ENCODE results near the gene GYPC. TPM values are rescaled to one million over a fixed set of nuclear protein-coding genes. Genes with fewer than 3 reads are reported as not detected.
"Not testable (repeated sequence)": the region's sequence is repeated elsewhere in the genome, so short reads cannot be mapped to it uniquely, and the experiment has no call there.

Gene GYPC
- total RNA-seq, 6 experiments from 2014 or later = 2.9 to 17.2 (median 8.1) TPM

DNA sequence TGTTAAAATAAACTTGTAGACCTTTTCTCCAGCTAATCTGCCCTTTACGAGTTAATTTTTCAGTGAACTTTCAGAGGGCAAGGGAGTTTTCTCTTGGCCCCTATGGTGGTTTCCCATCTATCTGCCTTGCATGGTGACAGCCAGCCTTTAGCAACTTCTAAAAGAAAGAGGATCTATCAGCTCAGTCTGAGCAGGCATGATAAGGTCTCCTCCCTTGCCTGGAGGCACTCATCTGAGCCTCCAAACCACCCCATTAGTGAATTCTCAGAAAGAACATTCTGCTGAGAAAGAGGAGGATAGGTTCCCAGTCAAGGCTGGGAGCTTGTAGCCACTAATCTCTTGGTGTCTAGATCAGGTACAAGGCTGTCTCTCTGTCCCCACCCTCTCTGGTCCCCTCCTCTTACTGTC lies 10.7 kb upstream of the GYPC start:
- Histone ChIP-seq H3K27ac (no peak overlapping the region), H3K4me3 (no peak overlapping the region), H3K36me3 (no peaks in the 10 kb centered on the region), H3K9me3 (no peaks in the 10 kb centered on the region), H3K4me1 (no peaks in the 10 kb centered on the region), H3K27me3 (no peaks in the 10 kb centered on the region)
- TF ChIP-seq, protein P1, sequence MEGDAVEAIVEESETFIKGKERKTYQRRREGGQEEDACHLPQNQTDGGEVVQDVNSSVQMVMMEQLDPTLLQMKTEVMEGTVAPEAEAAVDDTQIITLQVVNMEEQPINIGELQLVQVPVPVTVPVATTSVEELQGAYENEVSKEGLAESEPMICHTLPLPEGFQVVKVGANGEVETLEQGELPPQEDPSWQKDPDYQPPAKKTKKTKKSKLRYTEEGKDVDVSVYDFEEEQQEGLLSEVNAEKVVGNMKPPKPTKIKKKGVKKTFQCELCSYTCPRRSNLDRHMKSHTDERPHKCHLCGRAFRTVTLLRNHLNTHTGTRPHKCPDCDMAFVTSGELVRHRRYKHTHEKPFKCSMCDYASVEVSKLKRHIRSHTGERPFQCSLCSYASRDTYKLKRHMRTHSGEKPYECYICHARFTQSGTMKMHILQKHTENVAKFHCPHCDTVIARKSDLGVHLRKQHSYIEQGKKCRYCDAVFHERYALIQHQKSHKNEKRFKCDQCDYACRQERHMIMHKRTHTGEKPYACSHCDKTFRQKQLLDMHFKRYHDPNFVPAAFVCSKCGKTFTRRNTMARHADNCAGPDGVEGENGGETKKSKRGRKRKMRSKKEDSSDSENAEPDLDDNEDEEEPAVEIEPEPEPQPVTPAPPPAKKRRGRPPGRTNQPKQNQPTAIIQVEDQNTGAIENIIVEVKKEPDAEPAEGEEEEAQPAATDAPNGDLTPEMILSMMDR (IDR thresholded peaks at IDR 0.05) = no peak
- TF ChIP-seq POLR2A (IDR thresholded peaks at IDR 0.05) = no peak
- intact Hi-C loops (cut with DNase I) = no loop called here
- 92% methylated on average over 1 of the region's 1 CpG for WGBS (ENCODE audit: insufficient coverage, low coverage, low lambda C conversion rate, missing lambda C conversion rate)
- DNase-seq (no peak), ATAC-seq (peak in 1 of 4 donors; percentile 14)

DNA sequence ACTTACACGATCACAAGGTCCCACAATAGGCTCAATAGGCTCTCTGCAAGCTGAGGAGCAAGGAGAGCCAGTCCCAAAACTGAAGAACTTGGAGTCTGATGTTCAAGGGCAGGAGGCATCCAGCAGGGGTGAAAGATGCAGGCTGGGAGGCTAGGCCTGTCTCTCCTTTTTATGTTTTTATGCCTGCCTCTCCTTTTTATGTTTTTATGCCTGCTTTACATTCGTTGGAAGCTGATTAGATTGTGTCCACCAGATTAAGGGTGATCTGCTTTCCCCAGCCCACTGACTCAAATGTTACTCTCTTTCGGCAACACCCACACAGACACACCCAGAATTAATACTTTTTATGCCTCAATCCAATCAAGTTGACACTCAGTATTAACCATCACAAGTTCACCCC lies 9.9 kb upstream of the GYPC start:
- Histone ChIP-seq H3K4me3 (no peak overlapping the region), H3K36me3 (no peaks in the 10 kb centered on the region), H3K27ac (no peak overlapping the region), H3K4me1 (no peaks in the 10 kb centered on the region), H3K9me3 (no peaks in the 10 kb centered on the region), H3K27me3 (no peaks in the 10 kb centered on the region)
- DNase-seq = no peak
- no peak for ATAC-seq
- TF ChIP-seq, protein P1 (IDR thresholded peaks at IDR 0.05) = no peak
- TF ChIP-seq POLR2A (IDR thresholded peaks at IDR 0.05) = no peak
- 51% methylated on average over 3 of the region's 3 CpGs for WGBS (ENCODE audit: insufficient coverage, low coverage, low lambda C conversion rate, missing lambda C conversion rate)
- intact Hi-C loops (cut with DNase I) = no loop called here

DNA sequence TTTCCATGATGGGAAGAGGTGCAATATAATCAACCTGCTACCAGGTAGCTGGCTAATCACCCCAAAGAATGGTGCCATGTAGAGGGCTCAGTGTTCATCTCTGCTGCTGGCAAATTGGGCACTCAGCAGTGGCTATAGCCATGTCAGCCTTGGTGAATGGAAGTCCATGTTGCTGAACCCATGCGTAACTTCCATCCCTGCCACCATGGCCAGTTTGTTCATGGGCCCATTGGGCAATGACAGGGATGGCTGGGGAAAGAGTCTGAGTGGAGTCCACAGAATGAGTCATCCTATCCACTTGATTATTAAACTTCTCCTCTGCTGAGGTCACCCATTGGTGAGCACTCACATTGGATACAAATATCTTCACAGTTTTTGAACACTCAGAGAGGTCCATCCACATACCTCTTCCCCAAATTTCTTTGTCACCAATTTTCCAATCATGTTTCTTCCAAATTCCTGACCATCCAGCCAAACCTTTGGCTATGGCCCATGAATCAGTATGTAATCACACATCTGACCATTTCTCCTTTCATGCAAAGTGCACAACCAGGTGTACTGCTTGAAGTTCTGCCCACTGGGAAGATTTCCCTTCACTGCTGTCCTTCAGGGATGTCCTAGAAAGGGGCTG lies 8.1 kb upstream of the GYPC start:
- ATAC-seq; H3K27me3 ChIP-seq; DNase-seq; H3K9me3 ChIP-seq; H3K4me1 ChIP-seq; H3K4me3 ChIP-seq; H3K27ac ChIP-seq; H3K36me3 ChIP-seq; intact Hi-C loops (cut with DNase I): not testable (repeated sequence)
- WGBS (ENCODE audit: insufficient coverage, low coverage, low lambda C conversion rate, missing lambda C conversion rate) = 67% methylated on average over 1 of the region's 1 CpG

DNA sequence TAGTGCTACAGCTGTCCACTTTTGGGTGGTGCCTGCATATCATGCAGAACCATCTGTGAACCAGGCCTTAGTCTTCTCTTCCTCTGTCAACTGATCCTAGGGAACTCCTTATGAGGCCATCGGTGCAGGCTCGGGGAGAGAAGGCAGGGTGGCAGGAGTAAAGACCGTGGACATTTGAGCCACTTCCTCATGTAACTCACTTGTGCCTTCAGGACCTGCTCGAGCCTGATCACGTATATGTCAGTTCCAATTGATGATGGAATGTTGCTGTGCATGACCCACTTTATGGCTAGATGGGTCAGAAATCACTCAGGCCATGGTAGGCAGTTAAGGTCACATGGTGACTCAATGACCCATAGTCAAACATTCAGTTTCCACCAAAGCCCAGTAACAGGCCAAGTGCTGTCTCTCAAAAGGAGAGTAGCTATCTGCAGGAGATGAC lies 7.6 kb upstream of the GYPC start:
- DNase-seq; H3K4me1 ChIP-seq; ATAC-seq; H3K27me3 ChIP-seq; H3K9me3 ChIP-seq; H3K27ac ChIP-seq; intact Hi-C loops (cut with DNase I); H3K4me3 ChIP-seq; H3K36me3 ChIP-seq: not testable (repeated sequence)
- 40% methylated on average over 2 of the region's 5 CpGs for WGBS (ENCODE audit: insufficient coverage, low coverage, low lambda C conversion rate, missing lambda C conversion rate)

DNA sequence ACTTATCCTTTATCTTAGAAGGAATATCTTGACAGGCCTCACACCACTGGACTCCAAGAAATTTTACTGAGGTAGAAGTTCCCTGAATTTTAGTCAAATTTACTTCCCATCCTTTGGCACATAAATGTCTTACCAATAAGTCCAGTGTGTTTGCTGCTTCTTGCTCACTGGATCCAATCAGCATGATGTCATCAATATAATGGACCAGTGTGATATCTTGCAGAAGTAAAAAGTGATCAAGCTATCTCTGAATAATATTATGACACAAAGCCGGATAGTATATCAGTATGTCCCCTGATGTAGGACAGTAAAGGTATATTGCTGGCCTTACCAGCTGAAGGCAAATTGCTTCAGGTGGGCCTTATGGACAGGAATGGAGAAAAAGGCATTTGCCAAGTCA lies 6.9 kb upstream of the GYPC start:
- DNase-seq = no peak
- H3K27me3 ChIP-seq = no peaks in the 10 kb centered on the region
- H3K4me1 ChIP-seq = no peaks in the 10 kb centered on the region
- H3K9me3 ChIP-seq = peaks cover 0 to 3% (median 0%) of the 10 kb centered on the region in 4 donors
- no peaks in the 10 kb centered on the region for H3K36me3 ChIP-seq
- H3K27ac ChIP-seq = no peak overlapping the region
- H3K4me3 ChIP-seq = no peak overlapping the region
- intact Hi-C loops (cut with DNase I) = no loop called here
- 83% methylated on average over 1 of the region's 1 CpG for WGBS (ENCODE audit: insufficient coverage, low coverage, low lambda C conversion rate, missing lambda C conversion rate)
- no peak for ATAC-seq
- TF ChIP-seq POLR2A (IDR thresholded peaks at IDR 0.05) = no peak
- TF ChIP-seq, protein P1 (IDR thresholded peaks at IDR 0.05) = no peak
